GM21390 (cell line): ENCODE measurements around the gene HSP90AB1.
A peak's percentile ranks its signal among the peaks of the same experiment; 100 is the strongest.

Experiments used
- ATAC-seq: cut with Tn5 transposase; IDR thresholded peaks from one replicate; pipeline ENCODE4 v1.9.1; 2021; ENCODE audit not compliant: unreplicated experiment

Gene HSP90AB1

GRCh38 chr6:44235269-44235668, 11.6 kb upstream of the HSP90AB1 start:
- no peak for ATAC-seq

GRCh38 chr6:44235891-44236516, 10.9 kb upstream of the HSP90AB1 start:
- ATAC-seq, result no peak

DNA sequence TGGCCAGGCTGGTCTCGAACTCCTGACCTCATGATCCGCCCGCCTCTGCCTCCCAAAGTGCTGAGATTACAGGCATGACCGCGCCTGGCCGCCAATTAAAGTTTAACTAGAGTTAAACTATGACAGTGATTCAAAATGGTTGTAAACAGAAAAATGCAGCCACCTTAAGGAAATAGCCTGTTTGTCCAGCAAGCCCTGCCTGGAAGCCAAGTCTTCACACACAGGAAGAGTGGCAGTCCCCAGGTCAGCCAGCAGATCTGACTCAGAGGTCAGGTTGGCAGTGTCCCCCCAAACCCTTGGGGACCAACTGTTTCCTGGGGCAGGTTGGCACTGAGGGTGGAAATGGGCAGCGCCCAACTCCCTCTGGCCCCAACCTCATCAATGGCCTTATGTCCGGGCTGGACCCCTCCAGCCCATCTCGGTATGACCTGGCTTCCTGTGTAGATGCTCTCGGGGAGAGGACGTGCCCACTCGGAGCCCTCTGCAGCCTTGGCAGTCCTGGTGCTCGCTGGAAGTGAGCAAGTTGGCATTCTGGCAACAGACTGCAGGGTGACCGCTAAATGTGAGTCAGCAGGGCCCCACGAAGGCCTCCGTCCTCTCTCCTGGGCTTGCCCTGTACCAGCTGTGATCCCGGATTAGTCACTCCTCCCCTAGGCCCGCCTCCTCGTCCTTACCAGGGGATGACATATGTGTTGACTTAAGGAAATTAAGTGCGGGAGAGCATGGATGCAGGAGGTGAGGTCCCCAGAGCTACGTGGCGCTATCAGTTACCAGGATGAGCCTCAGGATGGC, 9.7 kb upstream of the HSP90AB1 start:
- peak; percentile 66 for ATAC-seq

DNA sequence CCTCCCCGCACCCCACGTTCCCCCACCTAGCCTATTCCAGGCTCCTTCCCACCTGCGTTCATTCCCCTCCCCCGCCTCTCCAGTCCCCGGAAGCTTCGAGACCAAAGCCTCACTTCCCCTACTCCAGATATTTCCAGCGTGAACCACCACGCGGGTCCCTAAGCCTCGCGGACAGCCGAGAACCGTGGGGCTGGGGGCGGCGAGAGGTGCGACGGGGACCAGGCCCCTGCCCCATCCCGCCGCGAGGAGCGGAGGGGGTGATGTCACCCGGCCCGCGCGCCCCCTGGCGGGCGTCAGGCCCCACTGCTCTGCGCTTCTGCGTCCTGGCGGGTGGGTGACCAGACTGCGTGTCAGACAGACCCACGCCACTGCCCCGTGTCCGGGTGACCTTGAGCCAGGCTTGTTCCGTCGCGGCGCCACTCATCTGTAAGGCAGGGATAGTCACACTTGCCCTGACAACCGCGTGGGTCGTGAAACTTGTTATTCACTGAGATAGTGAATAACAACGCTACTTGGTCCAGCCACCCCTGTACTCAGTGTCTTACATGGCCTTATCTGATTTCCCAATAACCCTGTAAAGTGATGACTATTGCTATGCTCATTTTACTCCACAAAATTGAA, 9.0 kb upstream of the HSP90AB1 start:
- ATAC-seq, result peak; percentile 87

- no peak for ATAC-seq
Measured at GRCh38 chr6:44238687-44239350, 8.1 kb upstream of the HSP90AB1 start.

DNA sequence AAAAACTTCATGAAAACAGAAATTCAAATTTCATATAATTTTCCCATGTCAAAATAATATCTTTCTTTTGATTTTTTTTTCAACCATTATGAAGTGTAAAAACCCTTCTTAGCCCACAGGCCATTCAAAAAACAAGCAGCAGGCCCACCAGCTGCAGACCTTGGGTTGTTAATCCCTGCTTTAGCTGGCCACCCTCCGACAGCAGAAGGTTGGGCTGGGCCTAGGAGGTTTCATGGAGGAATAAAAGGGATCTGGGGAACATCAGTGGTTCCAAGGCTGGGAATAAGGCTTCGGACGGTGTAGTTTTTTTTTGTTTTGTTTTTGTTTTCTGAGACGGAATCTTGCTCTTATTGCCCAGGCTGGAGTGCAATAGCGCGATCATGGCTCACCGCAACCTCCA, 3.6 kb upstream of the HSP90AB1 start:
- ATAC-seq, result no peak

- no peak for ATAC-seq
Measured at GRCh38 chr6:44245391-44245911, 1.4 kb upstream of the HSP90AB1 start.

DNA sequence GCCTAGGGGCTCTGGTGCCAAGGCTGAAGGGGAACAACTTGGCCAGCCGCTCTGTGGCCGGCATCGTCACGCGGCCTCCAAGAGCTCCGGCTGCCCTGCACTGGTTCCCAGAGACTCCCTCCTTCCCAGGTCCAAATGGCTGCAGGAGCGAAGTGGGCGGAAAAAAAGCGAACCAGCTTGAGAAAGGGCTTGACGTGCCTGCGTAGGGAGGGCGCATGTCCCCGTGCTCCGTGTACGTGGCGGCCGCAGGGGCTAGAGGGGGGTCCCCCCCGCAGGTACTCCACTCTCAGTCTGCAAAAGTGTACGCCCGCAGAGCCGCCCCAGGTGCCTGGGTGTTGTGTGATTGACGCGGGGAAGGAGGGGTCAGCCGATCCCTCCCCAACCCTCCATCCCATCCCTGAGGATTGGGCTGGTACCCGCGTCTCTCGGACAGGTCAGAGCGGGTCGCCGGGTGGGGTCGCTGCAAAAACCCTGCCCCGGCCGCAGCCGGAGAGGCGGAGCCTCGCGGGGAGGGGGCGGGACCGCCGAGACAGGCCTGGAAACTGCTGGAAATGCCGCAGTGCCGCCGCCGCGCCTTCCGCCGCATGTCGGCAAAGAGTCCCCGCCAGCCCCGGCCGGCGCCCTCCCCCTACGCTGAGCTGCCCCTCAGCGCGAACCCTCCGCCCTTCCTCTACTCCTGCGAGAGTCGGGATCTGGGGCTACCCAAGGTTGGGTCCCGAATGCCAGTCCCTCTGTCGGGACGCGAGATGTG, 814 bp upstream of the HSP90AB1 start:
- ATAC-seq, result peak; percentile 55

GRCh38 chr6:44247338-44248302, 719 bp downstream of the HSP90AB1 start:
- ATAC-seq, result peak; percentile 25

DNA sequence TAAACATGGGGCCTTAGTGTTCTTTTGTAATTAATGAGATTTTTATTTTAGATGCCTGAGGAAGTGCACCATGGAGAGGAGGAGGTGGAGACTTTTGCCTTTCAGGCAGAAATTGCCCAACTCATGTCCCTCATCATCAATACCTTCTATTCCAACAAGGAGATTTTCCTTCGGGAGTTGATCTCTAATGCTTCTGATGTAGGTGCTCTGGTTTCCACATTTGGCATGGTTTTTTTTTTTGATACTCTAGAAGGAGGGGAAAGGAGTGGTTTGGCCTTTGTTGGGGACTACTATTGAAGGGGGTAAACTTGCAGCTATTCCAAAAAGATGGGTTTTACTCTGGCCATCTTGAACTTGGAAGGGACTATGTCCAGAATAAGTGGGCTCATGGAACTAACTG, 1.7 kb downstream of the HSP90AB1 start:
- ATAC-seq, result no peak

- ATAC-seq, result no peak
Measured at GRCh38 chr6:44249082-44249748, 2.3 kb downstream of the HSP90AB1 start.

DNA sequence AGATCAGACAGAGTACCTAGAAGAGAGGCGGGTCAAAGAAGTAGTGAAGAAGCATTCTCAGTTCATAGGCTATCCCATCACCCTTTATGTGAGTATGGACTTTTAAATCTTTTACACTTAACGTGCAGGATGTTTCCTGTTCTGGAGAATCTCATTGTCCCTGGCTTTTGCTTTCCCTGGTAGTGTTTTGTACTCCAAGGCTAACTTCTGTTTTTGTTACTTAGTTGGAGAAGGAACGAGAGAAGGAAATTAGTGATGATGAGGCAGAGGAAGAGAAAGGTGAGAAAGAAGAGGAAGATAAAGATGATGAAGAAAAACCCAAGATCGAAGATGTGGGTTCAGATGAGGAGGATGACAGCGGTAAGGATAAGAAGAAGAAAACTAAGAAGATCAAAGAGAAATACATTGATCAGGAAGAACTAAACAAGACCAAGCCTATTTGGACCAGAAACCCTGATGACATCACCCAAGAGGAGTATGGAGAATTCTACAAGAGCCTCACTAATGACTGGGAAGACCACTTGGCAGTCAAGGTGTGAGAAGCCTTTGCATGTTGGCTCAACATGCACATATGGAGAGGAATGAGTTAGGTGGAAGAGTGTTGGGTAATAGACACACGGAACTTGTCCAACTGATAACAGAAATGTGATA, 3.3 kb downstream of the HSP90AB1 start:
- ATAC-seq, result no peak

- ATAC-seq, result no peak
Measured at GRCh38 chr6:44250718-44251123, 3.8 kb downstream of the HSP90AB1 start.

GRCh38 chr6:44251576-44252524, 4.9 kb downstream of the HSP90AB1 start:
- ATAC-seq, result no peak

- no peak for ATAC-seq
Measured at GRCh38 chr6:44253307-44254101, 6.6 kb downstream of the HSP90AB1 start.
